ENCODE results near the gene FOCAD. TPM values are rescaled to one million over a fixed set of nuclear protein-coding genes. Genes with fewer than 3 reads are reported as not detected.

Gene FOCAD
- total RNA-seq, 1 donor from 2014 or later = 146 TPM

DNA sequence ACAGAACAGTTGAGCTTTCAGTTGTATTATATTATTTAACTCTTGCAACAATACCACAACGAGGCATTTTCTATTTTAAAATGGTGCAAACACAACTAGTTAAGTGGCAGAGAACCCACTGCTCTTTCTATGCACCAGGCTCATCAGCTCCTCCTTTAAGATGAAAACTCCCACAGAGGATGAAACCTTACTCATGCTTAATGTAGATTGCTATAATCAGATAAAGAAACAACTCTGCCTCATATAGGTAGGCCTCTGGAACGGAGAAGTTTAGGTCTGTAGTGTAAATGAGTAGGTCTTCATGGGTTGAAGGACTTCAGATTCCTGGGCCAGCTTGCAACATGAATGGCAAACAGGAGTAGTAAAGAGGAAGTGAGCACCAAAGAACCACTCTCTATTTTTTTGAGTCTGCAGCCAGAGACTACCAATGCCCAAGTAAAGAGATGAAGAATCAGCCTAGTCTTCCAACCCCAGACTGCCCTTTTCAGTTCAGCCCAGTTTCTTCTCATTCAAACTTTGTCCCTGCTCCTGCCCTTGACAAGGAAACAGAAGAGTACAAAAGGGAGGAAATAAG is 313.5 kb downstream of the FOCAD start:
- Histone ChIP-seq H3F3A (ENCODE audit: low read depth) (no peaks in the 10 kb centered on the region), H2AFZ (replicated peaks) (no peak overlapping the region), H3K9ac (no peak overlapping the region), H3K79me2 (ENCODE audit: low read depth) (no peaks in the 10 kb centered on the region), H3K4me2 (no peak overlapping the region), H3K27ac (no peak overlapping the region), H4K20me1 (ENCODE audit: low read depth) (no peaks in the 10 kb centered on the region), H3K36me3 (no peaks in the 10 kb centered on the region), H3K4me3 (no peak overlapping the region), H3K9me3 (ENCODE audit: low read depth) (no peaks in the 10 kb centered on the region), H3K27me3 (no peaks in the 10 kb centered on the region), H3K4me1 (no peaks in the 10 kb centered on the region)
- TF ChIP-seq EZH2phosphoT487 (IDR thresholded peaks at IDR 0.05) = no peak
- TF ChIP-seq EZH2 (IDR thresholded peaks at IDR 0.05) = no peak
- TF ChIP-seq, protein P1, sequence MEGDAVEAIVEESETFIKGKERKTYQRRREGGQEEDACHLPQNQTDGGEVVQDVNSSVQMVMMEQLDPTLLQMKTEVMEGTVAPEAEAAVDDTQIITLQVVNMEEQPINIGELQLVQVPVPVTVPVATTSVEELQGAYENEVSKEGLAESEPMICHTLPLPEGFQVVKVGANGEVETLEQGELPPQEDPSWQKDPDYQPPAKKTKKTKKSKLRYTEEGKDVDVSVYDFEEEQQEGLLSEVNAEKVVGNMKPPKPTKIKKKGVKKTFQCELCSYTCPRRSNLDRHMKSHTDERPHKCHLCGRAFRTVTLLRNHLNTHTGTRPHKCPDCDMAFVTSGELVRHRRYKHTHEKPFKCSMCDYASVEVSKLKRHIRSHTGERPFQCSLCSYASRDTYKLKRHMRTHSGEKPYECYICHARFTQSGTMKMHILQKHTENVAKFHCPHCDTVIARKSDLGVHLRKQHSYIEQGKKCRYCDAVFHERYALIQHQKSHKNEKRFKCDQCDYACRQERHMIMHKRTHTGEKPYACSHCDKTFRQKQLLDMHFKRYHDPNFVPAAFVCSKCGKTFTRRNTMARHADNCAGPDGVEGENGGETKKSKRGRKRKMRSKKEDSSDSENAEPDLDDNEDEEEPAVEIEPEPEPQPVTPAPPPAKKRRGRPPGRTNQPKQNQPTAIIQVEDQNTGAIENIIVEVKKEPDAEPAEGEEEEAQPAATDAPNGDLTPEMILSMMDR (IDR thresholded peaks at IDR 0.05) = no peak
- no peak overlapping the region for H3K27ac Mint-ChIP-seq
- peaks cover 14% of the 10 kb centered on the region for H3K9me3 Mint-ChIP-seq
- no peak overlapping the region for H3K4me3 Mint-ChIP-seq
- no peaks in the 10 kb centered on the region for H3K4me1 Mint-ChIP-seq
- DNase-seq (ENCODE audit: low spot score) = no peak
- peaks cover 2% of the 10 kb centered on the region for H3K27me3 Mint-ChIP-seq (ENCODE audit: insufficient read depth, low read depth)
- H3K36me3 Mint-ChIP-seq = peaks cover 29% of the 10 kb centered on the region

DNA sequence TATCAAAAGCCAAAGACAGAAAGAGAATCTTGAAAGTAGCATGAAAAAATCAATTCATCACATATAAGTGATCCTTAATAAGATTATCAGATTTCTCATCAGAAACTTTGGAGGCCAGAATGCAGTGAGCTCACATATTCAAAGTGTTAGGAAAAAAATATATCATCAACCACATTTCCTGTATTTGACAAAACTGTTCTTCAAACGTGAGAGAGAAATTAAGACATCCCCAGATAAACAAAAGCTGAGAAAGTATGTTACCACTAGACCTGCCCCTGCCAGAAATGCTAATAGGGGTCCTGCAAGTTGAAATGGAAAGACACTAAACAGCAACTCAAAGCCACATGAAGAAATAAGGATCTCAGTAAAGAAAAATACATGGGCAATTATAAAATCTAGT is 317.5 kb downstream of the FOCAD start:
- H3F3A ChIP-seq (ENCODE audit: low read depth) = no peaks in the 10 kb centered on the region
- no peaks in the 10 kb centered on the region for H3K9me3 ChIP-seq (ENCODE audit: low read depth)
- H3K27ac ChIP-seq = no peak overlapping the region
- DNase-seq (ENCODE audit: low spot score) = no peak
- no peak overlapping the region for H3K4me3 ChIP-seq
- no peaks in the 10 kb centered on the region for H3K79me2 ChIP-seq (ENCODE audit: low read depth)
- no peaks in the 10 kb centered on the region for H3K36me3 ChIP-seq
- TF ChIP-seq EZH2 (IDR thresholded peaks at IDR 0.05) (no peak), EZH2phosphoT487 (IDR thresholded peaks at IDR 0.05) (no peak)
- TF ChIP-seq, protein P1 (IDR thresholded peaks at IDR 0.05) = no peak
- H3K4me3 Mint-ChIP-seq = no peak overlapping the region
- no peak overlapping the region for H3K4me2 ChIP-seq
- no peaks in the 10 kb centered on the region for H3K27me3 Mint-ChIP-seq (ENCODE audit: insufficient read depth, low read depth)
- no peaks in the 10 kb centered on the region for H3K4me1 Mint-ChIP-seq
- no peak overlapping the region for H2AFZ ChIP-seq (replicated peaks)
- no peak overlapping the region for H3K9ac ChIP-seq
- H3K36me3 Mint-ChIP-seq = peaks cover 22% of the 10 kb centered on the region
- H4K20me1 ChIP-seq (ENCODE audit: low read depth) = no peaks in the 10 kb centered on the region
- H3K9me3 Mint-ChIP-seq = peaks cover 14% of the 10 kb centered on the region
- no peaks in the 10 kb centered on the region for H3K27me3 ChIP-seq
- H3K27ac Mint-ChIP-seq = no peak overlapping the region
- no peaks in the 10 kb centered on the region for H3K4me1 ChIP-seq

DNA sequence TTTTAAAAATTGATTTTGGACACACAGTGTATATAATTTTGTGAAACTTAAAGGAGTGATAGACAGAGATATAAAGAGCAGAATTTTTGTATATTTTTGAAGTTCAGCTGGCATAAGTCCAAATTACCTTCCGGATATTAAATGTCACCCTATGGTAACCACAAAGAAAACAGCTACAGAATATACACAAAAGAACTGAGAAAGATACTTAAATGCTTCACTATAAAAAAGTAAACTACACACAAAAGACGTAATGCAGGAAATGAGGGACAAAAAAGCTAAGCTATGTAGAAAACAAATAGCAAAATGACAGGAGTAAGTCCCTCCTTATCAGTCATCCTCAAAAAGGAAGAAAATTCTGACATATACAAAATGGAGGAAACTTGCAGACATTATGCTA is 318.0 kb downstream of the FOCAD start:
- Histone ChIP-seq H3K27me3 (no peaks in the 10 kb centered on the region), H4K20me1 (ENCODE audit: low read depth) (no peaks in the 10 kb centered on the region), H3F3A (ENCODE audit: low read depth) (no peaks in the 10 kb centered on the region), H3K4me2 (no peak overlapping the region), H3K4me3 (no peak overlapping the region), H3K4me1 (no peaks in the 10 kb centered on the region), H3K9ac (no peak overlapping the region), H3K79me2 (ENCODE audit: low read depth) (no peaks in the 10 kb centered on the region), H3K36me3 (no peaks in the 10 kb centered on the region), H3K27ac (no peak overlapping the region), H2AFZ (replicated peaks) (no peak overlapping the region), H3K9me3 (ENCODE audit: low read depth) (no peaks in the 10 kb centered on the region)
- Mint-ChIP-seq H3K27ac (no peak overlapping the region), H3K27me3 (ENCODE audit: insufficient read depth, low read depth) (no peaks in the 10 kb centered on the region), H3K4me1 (no peaks in the 10 kb centered on the region), H3K4me3 (no peak overlapping the region), H3K9me3 (peaks cover 14% of the 10 kb centered on the region), H3K36me3 (peaks cover 22% of the 10 kb centered on the region)
- TF ChIP-seq EZH2phosphoT487 (IDR thresholded peaks at IDR 0.05) = no peak
- TF ChIP-seq, protein P1 (IDR thresholded peaks at IDR 0.05) = no peak
- no peak for TF ChIP-seq EZH2 (IDR thresholded peaks at IDR 0.05)
- DNase-seq (ENCODE audit: low spot score) = no peak

All from neural progenitor cell (in vitro differentiated cells).